Central memory CD8-positive, alpha-beta T cell (primary cell): ENCODE results near the gene SH2B2.
"Not testable (repeated sequence)": the region's sequence is repeated elsewhere in the genome, so short reads cannot be mapped to it uniquely, and the experiment has no call there.

Source experiments
- ATAC-seq: fragments of 150-1000 bp; cut with Tn5 transposase; replicated peaks from 2 replicates; pipeline ENCODE4 v1.10.0; 2022; ENCODE audit warnings: mild to moderate bottlenecking, moderate FRiP score, moderate number of reproducible peaks; ENCODE audit not compliant: poor library complexity, severe bottlenecking; ENCODE audit errors: extremely low read depth
- DNase-seq, 2 donors: peaks; one replicate each; pipeline ENCODE4 v3.0.0; 2021; ENCODE audit warnings: low spot score in 2 of 2
- H3K27ac Mint-ChIP-seq: one replicate; pipeline ENCODE4 v1.8.0; 2022; ENCODE audit warnings: low read depth, mild to moderate bottlenecking, moderate library complexity, mixed read lengths
- H3K27me3 Mint-ChIP-seq: one replicate; pipeline ENCODE4 v1.8.0; 2022; ENCODE audit warnings: mixed read lengths
- H3K36me3 Mint-ChIP-seq: one replicate; pipeline ENCODE4 v1.8.0; 2022; ENCODE audit warnings: mild to moderate bottlenecking, moderate library complexity, mixed read lengths; ENCODE audit not compliant: insufficient read depth
- H3K4me1 Mint-ChIP-seq: one replicate; pipeline ENCODE4 v1.8.0; 2022; ENCODE audit warnings: mixed read lengths
- H3K4me3 Mint-ChIP-seq: one replicate; pipeline ENCODE4 v1.8.0; 2022; ENCODE audit warnings: mild to moderate bottlenecking, moderate library complexity, mixed read lengths
- H3K9me3 Mint-ChIP-seq: one replicate; pipeline ENCODE4 v1.8.0; 2022; ENCODE audit warnings: mixed read lengths

SH2B2 gene

DNA sequence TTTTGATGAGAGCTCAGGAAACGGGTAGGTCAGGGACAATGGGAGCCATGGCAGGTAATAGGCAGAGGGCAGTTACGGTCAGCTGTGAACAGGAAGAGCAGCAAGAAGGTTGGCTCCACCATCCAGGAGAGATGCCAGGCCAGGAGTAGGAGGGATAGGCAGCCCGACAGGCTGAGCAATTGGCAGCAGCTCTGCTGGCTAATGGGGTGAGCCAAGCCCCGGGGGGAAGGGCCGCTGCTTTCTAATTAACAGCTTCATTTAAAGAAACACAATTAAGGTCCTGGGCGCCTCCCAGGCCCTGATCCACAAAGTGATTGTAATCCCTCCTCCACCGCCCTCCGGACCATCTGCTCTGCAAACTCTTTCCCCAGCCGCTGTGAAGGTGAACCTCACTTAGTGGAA lies 23.7 kb downstream of the SH2B2 start:
- Mint-ChIP-seq H3K27ac (peak overlapping the region; percentile 16), H3K9me3 (no peaks in the 10 kb centered on the region), H3K27me3 (no peaks in the 10 kb centered on the region), H3K4me1 (peaks cover 20% of the 10 kb centered on the region), H3K4me3 (no peak overlapping the region), H3K36me3 (peaks cover 3% of the 10 kb centered on the region)
- DNase-seq (no peak), ATAC-seq (no peak)

DNA sequence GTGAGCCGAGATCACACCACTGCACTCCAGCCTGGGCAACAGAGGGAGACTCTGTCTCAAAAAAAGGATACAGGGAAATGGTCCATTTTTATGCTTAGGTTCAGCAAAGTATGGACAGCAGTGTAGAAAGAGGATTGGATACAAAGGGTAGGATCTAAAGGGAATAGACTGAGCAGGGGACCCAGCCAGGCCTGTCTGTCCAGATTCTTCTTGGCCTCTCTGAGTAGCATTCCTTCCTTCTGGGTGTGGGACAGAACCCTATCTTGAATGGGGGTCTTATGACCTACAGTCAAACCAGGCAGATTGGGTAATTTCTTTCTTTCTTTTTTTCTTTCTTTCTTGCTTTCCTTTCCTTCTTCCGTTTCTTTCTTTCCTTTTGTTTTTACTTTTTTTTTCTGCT lies 25.6 kb downstream of the SH2B2 start:
- H3K9me3 Mint-ChIP-seq, result no peaks in the 10 kb centered on the region
- H3K27ac Mint-ChIP-seq, result no peak overlapping the region
- peaks cover 6% of the 10 kb centered on the region for H3K36me3 Mint-ChIP-seq
- no peaks in the 10 kb centered on the region for H3K27me3 Mint-ChIP-seq
- DNase-seq (no peak), ATAC-seq (no peak)
- no peak overlapping the region for H3K4me3 Mint-ChIP-seq
- peaks cover 5% of the 10 kb centered on the region for H3K4me1 Mint-ChIP-seq

- no peaks in the 10 kb centered on the region for H3K9me3 Mint-ChIP-seq
- peaks cover 6% of the 10 kb centered on the region for H3K36me3 Mint-ChIP-seq
- H3K27me3 Mint-ChIP-seq, result no peaks in the 10 kb centered on the region
- H3K4me1 Mint-ChIP-seq, result no peaks in the 10 kb centered on the region
- no peak overlapping the region for H3K27ac Mint-ChIP-seq
- no peak for DNase-seq
- no peak for ATAC-seq
- H3K4me3 Mint-ChIP-seq, result no peak overlapping the region
Measured at GRCh38 chr7:102313997-102314780, 27.5 kb downstream of the SH2B2 start.

GRCh38 chr7:102317231-102318059 lies 30.8 kb downstream of the SH2B2 start:
- ATAC-seq (no peak), DNase-seq (no peak)
- Mint-ChIP-seq H3K27me3 (no peaks in the 10 kb centered on the region), H3K9me3 (no peaks in the 10 kb centered on the region), H3K4me3 (no peak overlapping the region), H3K36me3 (peaks cover 5% of the 10 kb centered on the region), H3K27ac (no peak overlapping the region), H3K4me1 (no peaks in the 10 kb centered on the region)

DNA sequence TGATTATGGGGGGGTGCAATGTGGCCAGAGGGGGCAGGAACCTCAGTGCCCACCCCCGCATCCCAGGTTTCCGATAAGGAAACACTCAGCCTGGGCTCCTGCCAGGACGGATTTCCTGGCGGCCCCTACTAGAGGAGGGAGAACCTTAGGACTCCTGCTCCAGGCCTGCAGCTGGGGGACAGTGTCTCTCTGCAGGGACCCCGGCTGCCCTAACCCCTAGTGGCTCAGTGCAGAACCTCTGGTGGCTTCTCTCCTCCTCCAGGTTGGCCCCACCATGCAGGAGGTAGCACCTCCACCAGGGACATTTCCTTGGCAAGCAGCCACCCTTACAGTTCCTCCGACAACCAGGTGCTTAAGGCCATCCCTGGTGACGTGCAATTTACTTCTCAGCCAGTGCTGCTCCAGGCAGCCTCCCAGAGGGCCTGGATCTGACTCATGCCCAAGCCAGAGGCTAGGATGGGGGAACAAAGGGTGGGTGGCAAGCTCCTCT lies 31.9 kb downstream of the SH2B2 start:
- H3K4me1 Mint-ChIP-seq, result no peaks in the 10 kb centered on the region

GRCh38 chr7:102319671-102320070 lies 33.0 kb downstream of the SH2B2 start:
- H3K9me3 Mint-ChIP-seq, result no peaks in the 10 kb centered on the region
- ATAC-seq (no peak), DNase-seq (no peak)
- no peaks in the 10 kb centered on the region for H3K4me1 Mint-ChIP-seq
- H3K36me3 Mint-ChIP-seq, result peaks cover 5% of the 10 kb centered on the region
- no peak overlapping the region for H3K4me3 Mint-ChIP-seq
- no peak overlapping the region for H3K27ac Mint-ChIP-seq
- no peaks in the 10 kb centered on the region for H3K27me3 Mint-ChIP-seq

More for the DNA sequence above, 31.9 kb downstream of the SH2B2 start:
- H3K36me3 Mint-ChIP-seq, result peaks cover 5% of the 10 kb centered on the region
- no peak overlapping the region for H3K4me3 Mint-ChIP-seq
- no peak overlapping the region for H3K27ac Mint-ChIP-seq
- DNase-seq (no peak), ATAC-seq (no peak)
- no peaks in the 10 kb centered on the region for H3K27me3 Mint-ChIP-seq
- H3K9me3 Mint-ChIP-seq, result no peaks in the 10 kb centered on the region

DNA sequence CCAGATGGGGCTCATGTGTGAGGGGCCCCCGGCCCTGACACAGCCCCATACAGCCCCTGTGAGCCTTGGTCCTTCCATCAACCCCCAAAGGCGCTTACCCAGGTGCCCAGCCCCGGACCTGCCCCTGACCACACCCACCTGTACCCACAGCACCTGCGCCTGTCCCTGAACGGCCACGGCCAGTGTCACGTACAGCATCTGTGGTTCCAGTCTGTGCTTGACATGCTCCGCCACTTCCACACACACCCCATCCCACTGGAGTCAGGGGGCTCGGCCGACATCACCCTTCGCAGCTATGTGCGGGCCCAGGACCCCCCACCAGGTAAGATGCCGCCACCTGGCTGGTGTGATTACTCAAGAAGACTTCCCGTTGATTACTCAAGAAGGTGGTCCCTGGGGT lies 33.5 kb downstream of the SH2B2 start:
- H3K36me3 Mint-ChIP-seq, result peaks cover 5% of the 10 kb centered on the region
- no peak overlapping the region for H3K4me3 Mint-ChIP-seq
- no peaks in the 10 kb centered on the region for H3K4me1 Mint-ChIP-seq
- DNase-seq (no peak), ATAC-seq (no peak)
- H3K27me3 Mint-ChIP-seq, result no peaks in the 10 kb centered on the region
- no peaks in the 10 kb centered on the region for H3K9me3 Mint-ChIP-seq
- peak overlapping the region; percentile 82 for H3K27ac Mint-ChIP-seq

DNA sequence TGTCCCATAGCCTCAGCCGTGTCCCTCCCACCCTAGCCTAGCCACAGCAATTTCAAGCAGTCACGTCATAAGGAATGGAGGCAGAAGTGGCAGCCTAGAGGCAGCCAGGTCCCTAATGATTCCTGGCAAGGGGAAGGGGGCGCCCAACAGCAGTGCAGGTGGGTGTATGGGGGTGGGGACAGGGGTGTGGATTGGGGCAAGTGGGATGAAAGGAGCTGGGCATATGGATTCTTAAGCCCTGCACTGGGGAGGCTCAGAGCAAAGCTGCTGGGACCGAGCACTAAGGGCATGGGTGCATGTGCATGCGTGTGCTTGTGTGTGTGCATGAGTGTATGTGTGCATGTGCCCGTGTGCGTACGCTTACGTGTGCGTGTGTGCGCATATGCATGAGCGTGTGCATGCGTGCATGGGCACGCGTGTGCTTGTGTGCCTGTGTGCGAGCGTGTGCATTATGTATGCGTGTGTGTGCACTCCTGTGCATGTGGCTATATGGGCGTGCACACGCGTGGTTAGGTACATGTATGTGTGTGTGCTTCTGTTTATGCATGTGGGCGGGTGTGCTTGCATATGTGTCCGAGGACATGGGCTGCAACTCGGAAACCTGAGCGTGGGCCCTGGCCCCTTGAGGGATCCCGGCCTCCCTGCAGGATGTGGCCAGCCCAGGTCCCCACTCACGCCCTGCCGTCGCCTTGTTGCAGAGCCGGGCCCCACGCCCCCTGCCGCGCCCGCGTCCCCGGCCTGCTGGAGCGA lies 34.1 kb downstream of the SH2B2 start:
- H3K27me3 Mint-ChIP-seq, result no peaks in the 10 kb centered on the region
- H3K4me3 Mint-ChIP-seq, result no peak overlapping the region
- no peaks in the 10 kb centered on the region for H3K9me3 Mint-ChIP-seq
- H3K4me1 Mint-ChIP-seq, result no peaks in the 10 kb centered on the region
- no peak for DNase-seq
- no peak for ATAC-seq
- peak overlapping the region; percentile 82 for H3K27ac Mint-ChIP-seq
- H3K36me3 Mint-ChIP-seq, result peaks cover 5% of the 10 kb centered on the region

DNA sequence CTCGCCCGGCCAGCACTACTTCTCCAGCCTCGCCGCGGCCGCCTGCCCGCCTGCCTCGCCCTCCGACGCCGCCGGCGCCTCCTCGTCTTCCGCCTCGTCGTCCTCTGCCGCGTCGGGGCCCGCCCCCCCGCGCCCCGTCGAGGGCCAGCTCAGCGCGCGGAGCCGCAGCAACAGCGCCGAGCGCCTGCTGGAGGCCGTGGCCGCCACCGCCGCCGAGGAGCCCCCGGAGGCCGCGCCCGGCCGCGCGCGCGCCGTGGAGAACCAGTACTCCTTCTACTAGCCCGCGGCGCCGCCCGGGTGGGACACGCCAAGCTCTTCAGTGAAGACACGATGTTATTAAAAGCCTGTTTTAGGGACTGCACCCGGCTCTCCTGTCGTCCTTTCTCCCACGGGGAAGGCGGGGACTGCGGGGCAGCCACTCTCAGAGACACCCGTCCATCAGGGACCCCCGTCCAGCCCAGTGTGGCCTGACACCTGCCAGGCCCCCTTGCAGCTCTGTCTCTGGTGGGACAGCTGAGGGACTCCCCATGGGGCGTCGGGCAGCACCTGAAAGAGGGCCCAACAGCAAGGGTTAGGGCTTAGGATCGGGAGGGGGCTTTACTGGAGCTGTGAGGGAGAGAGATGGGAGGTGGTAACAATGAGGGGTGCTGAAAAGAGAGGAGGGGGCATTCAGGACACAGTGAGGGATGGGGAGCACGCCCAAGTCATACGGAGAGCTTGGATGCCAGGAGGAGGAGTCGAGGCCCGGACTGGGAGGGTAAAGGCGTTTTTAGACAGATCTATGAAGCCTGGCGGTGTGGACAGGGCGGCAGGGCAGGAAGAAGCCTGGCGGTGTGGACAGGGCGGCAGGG lies 34.9 kb downstream of the SH2B2 start:
- H3K4me1 Mint-ChIP-seq, result no peaks in the 10 kb centered on the region
- peak overlapping the region; percentile 18 for H3K4me3 Mint-ChIP-seq
- ATAC-seq (peak; percentile 56), DNase-seq (no peak)
- no peaks in the 10 kb centered on the region for H3K27me3 Mint-ChIP-seq
- H3K9me3 Mint-ChIP-seq, result no peaks in the 10 kb centered on the region
- H3K36me3 Mint-ChIP-seq, result peaks cover 5% of the 10 kb centered on the region
- H3K27ac Mint-ChIP-seq, result no peak overlapping the region

DNA sequence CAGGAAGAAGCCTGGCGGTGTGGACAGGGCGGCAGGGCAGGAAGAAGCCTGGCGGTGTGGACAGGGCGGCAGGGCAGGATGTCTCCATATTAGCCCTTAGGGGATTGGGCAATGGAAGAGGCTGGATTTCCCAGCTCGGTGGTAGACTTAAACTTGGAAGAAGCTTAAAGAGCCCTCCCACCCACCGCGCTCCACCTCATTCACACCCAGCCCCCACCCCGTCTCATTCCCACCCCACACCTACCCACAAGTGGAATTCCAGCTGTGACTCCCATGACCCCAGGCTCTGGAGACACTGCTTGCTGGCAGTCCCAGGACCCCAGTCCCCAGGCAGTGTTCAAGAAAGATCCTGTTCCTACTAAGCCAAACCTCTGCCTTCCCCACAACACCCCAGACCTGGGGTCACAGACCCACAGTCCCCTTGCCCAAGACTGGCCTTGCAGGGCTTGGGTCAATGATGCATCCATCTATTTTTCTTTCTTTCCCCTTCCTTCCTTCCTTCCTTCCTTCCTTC lies 35.6 kb downstream of the SH2B2 start:
- Mint-ChIP-seq H3K27ac (no peak overlapping the region), H3K9me3 (no peaks in the 10 kb centered on the region), H3K36me3 (peaks cover 3% of the 10 kb centered on the region), H3K27me3 (peaks cover 4% of the 10 kb centered on the region), H3K4me3 (no peak overlapping the region), H3K4me1 (no peaks in the 10 kb centered on the region)
- ATAC-seq, result no peak
- DNase-seq, result no peak

- H3K27me3 Mint-ChIP-seq, result peaks cover 12% of the 10 kb centered on the region
- H3K27ac Mint-ChIP-seq, result no peak overlapping the region
- no peak overlapping the region for H3K4me3 Mint-ChIP-seq
Measured at GRCh38 chr7:102323914-102324195, 37.2 kb downstream of the SH2B2 start.

DNA sequence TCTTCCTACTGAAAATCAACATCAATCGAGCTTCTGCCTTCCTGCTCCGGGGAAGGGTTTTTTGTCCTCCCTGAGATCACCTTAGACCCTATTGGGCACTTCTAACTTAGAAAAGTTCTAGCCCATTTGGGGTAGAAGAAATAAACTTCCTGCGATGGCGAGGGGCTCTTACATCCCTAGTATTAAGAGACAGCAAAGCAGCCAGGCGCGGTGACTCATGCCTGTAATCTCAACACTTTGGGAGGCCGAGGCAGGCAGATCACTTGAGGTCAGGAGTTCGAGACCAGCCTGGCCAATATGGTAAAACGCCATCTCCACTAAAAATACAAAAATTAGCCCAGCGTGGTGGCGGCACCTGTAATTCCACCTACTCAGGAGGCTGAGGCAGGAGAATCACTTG lies 38.4 kb downstream of the SH2B2 start:
- not testable (repeated sequence) for ATAC-seq, DNase-seq, H3K9me3 Mint-ChIP-seq, H3K36me3 Mint-ChIP-seq, H3K27ac Mint-ChIP-seq, H3K4me3 Mint-ChIP-seq, H3K4me1 Mint-ChIP-seq
- H3K27me3 Mint-ChIP-seq, result peaks cover 12% of the 10 kb centered on the region

More at GRCh38 chr7:102323914-102324195, 37.2 kb downstream of the SH2B2 start:
- Mint-ChIP-seq H3K4me1 (peaks cover 4% of the 10 kb centered on the region), H3K36me3 (peaks cover 4% of the 10 kb centered on the region), H3K9me3 (no peaks in the 10 kb centered on the region)
- DNase-seq, result no peak
- ATAC-seq, result no peak
